GM19099 (cell line): Measurements from ENCODE around the gene BRAP.

Experiments used
- POLR2A ChIP-seq: IDR thresholded peaks from 3 replicates; pipeline ENCODE4 v1.6.1; 2011; ENCODE audit warnings: low read depth; ENCODE audit not compliant: insufficient read length; ENCODE audit errors: extremely low read depth

The BRAP gene

DNA sequence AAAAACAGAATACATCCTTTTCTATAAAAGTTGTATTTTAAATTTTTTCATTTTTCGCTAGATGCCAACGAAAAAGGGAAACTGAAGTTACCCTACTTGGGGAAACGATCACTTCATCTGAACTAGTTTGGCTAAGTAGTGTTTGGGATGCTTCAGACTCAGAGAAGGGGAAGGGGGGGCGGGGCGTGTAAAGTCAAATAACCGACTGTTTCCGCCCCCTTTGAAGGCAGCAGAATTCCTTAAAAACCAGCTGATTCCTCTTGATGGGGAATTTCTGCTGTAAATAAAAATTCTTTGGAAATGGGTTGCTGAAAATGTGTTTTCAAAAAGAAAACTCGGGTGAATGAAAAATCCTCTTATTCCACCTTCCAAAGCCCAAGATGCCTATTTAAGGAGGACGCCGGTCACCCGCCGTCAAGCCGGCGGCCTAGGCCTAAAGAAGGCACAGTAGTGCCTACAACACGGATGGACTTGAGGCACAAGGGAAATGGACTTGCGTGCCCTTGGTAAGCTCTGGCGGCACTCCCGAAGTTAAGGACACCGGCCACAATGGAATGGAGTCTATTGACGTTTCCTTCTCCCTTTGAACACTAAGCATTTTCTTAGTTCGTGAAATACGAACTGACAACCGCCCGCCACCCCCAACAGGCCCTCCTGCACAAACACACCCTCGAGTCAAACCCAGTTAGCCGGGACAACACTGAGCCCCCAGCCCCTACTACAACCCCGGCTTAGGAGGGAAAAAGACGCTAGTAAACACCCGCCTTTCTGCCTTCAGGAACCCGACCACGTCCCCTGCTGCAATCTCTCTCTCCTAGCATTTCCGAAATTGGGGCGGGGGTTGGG lies 88.5 kb downstream of the BRAP start:
- TF ChIP-seq POLR2A = peak; percentile 9
